Fibroblast of skin of right quadriceps (primary cell): Measurements from ENCODE around the gene TMEM229A.
"Not testable (repeated sequence)": the region's sequence is repeated elsewhere in the genome, so short reads cannot be mapped to it uniquely, and the experiment has no call there.

Source experiments
- DNase-seq: peaks from one replicate; pipeline ENCODE4 v3.0.0-alpha.2; 2013

The TMEM229A gene

DNA sequence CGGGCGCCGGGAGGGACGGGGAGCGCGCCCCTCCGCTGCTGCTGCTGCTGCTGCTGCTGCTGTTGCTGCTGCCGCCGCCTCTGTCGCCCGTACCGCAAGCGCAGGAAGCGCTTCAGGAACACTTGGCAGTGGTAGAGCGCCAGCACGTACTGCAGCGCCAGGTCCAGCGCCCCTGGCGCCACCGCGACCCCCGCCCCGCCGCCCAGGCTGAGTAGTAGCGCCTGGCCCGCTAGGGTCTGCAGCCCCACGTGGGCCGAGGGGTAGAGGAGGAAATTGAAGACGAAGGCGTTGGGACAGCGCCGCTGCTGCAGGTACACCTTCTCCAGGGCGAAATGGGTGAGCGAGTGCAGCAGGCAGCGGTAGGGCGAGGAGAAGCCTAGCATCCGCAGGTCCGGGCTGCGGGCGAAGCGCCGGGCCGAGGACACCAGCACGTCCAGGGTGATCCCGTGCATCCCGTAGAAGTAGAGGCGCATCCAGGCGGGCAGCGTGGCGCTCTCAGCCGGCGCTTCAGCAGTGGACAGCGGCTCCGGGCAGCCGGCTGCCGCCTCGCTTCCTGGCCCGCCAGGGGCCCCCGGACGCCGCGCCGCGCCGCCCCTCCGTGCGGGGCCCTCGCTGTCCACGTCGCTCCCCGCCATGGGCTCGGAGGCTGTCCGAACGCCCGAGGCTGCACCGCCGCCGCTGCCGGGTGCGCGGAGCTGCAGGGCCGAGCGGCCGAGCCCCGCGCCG lies at the start of gene TMEM229A:
Gene TMEM229A, minus strand, starts transcription at position 699 of the 726 bp plus-strand sequence. Its CDS starts 64 bp downstream, at position 635.
- peak; percentile 0 for DNase-seq

DNA sequence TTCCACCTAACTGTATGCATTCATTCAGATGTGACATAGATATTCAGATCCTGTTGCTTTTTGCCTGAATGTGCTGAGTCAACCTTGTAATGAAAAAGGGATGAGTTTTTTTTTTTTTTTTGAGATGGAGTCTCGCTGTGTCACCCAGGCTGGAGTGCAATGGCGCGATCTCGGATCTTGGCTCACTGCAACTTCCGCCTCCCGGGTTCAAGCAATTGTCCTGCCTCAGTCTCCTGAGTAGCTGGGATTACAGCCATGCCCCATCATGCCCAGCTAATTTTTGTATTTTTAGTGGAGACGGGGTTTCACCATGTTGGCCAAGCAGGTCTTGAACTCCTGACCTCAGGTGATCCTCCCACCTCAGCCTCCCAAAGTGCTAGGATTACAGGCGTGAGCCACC lies 49.4 kb upstream of the TMEM229A start:
- DNase-seq: not testable (repeated sequence)

- no peak for DNase-seq
These were observed 44.7 kb upstream of the TMEM229A start for GRCh38 chr7:124077546-124077945.

- no peak for DNase-seq
These were observed 44.0 kb upstream of the TMEM229A start for GRCh38 chr7:124076841-124077240.

DNA sequence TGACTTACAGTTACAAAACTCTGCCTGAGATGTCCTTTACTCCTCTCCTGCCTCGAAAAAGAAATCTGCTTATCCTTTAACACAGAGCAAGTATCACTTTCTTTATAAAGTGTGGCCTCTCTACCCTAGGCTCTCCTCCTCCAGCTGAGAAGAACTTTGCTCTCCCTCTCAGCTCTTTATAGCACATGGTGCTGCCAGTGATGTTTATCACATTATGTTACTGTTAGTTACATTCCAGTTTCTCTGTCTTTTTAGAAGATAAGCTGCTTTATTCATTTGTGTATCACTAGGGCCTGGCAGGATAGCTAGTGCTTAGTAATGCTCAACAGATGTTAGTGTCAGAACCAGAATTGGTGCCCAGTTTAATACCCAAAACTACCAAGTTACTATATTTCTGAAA lies 41.1 kb upstream of the TMEM229A start:
- no peak for DNase-seq

GRCh38 chr7:124073310-124073645 lies 40.4 kb upstream of the TMEM229A start:
- no peak for DNase-seq

- peak; percentile 20 for DNase-seq
These were observed 39.9 kb upstream of the TMEM229A start for GRCh38 chr7:124072603-124073309.

DNA sequence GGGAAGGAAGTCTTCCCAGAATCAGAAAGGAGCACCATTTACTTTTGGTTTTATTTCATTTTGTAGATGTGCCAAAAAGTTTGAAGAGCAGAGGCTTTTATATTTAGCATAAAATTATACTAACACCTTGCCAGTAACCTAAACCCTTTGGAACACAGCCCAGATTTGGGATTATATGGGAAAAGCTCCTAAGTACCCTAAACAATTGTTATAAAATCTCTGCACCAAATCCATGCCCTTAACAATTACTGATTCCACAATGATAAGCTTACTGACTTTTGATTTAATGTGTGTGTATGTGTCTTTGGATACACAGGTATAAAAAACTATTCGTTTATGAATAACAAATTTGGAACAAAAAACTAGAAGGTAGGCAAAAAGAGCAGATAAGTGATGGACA lies 39.0 kb upstream of the TMEM229A start:
- DNase-seq: no peak

DNA sequence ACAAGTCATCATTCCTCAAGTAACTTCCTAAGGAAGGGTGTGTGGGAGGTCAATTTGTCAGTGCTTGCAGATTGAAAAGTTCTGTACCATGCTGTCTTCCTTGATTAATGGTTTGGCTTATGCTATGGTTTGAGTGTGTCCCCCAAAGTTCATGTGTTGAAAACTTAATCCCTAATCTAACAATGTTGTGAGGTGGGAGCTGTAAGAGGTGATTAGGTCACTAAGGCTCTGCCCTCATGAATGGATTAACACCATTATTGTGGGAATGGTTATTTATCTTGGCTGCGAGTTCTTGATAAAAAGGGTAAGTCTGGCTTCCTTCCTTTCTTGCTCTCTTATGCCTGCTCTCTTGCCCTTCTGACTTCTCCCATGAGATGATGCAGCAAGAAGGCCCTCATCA lies 29.3 kb upstream of the TMEM229A start:
- DNase-seq: no peak

DNA sequence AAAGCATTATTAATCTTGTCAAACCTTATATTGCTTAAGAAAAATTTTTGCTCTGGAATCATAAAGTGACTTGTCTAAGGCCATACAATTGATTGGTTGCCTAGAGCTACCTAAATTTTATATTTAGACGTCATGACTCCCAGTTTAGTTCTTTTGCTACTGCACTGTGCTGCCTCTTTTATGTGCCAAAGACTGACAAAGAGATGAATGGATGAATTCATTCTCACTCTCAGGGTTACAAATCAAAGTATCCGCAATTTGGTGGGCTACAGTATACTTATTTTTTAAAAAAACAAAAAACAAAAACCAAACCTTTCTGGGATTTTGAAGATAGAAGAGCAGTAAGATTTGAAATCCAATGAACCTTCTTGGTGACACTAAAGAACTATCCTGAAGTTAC lies 27.7 kb upstream of the TMEM229A start:
- no peak for DNase-seq

- no peak for DNase-seq
These were observed 26.5 kb upstream of the TMEM229A start for GRCh38 chr7:124059375-124059774.

DNA sequence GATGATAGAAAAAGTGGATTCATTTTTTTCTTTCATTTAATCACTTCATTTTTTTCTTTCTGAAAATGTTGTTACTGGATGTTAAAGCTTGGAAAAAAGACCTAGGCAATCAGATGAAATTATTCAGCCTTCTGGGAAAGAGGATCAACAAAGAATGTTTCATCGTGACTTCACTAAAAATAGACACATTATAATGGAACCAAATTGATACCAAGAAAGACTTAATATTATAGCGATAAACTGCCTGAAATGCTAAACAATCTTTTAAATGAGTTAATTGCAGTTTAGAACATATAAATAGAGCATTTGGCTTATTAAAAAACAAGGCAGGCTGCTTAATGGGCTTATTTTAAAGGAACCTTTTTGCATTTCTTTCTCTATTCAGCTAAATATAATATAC lies 25.6 kb upstream of the TMEM229A start:
- no peak for DNase-seq

DNA sequence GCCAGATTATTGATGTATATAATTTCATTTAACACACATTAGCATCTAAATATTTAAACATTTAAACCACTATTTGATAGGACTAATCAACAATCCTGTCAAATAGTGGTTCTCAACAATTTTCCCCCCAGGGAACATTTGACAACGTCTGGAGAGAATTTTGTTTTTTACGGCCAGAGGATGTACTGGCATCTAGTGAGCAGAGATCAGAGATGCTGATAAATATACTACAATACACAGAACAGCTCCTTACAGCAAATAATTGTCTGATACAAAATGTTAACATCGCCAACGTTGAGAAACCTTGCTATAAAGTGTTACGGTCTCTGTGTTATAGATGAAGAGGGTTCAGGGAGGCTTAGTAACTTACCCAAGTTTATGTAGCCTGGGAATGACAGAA lies 25.0 kb upstream of the TMEM229A start:
- DNase-seq: no peak

DNA sequence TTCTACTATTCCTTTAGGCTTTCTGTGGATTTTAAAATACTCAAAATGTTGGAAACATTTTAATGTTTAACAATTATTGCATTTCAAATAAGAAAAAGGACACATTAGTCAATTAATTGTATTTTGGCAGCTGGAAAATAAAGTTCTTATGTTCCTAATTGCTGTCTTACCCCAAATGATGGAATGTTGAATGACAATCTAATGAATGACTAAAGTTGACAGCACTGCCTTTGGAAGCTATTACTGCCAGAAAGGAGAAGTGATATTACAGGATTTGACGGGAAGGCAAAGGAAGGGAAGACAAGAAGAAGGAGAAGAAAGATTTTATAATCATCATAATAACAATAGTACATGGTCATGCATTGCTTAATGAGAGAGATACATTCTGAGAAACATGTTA lies 23.4 kb upstream of the TMEM229A start:
- DNase-seq: no peak

DNA sequence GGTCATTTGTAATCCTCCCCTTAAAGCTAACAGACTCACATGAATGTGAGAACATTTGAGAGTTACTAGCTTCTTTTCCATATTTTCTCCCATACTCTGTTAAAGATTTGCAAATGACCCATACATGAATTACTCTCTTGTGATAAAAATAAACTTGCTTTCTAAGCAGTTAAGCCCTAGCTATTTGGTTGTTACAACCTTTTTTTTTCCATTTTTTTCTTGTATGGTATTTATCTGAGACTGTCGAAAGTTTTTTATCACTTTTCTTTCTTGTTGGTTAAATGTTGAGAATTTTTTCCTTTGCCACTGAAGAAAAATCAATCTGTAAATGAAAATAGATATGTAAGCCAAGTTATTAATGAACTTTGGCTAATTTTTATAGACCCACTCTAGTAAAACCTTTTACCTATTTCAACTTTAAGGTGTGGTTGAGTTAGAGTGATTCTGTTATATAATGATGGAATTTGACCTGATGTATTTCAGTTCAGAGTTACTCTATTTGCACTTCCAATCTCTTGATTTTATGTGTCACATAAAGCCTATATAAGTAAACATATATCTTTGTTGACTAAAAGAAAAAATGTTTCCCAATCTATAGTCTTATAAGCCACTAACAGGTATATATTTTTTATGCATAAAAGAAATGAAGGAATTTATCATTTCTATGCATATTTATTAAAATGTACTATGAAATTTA lies 19.0 kb upstream of the TMEM229A start:
- no peak for DNase-seq

DNA sequence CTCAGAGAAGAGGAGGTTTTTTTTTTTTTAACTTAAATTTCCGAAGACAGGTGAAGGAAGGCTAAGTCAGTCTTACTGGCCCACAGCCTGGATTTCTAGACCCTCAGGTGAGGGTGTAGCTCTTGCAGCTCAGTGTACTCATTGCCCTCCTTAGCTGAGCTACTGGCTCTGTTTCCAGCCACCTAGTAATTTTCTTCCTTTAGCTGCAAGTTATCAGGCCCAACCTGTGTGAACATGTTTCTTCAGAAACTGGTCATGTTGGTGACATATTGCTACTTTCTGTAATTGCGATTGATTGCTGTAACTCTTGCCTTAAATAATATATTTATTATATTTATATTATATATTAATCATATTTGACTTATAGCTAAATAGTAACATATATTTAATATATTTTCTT lies 10.0 kb upstream of the TMEM229A start:
- no peak for DNase-seq

DNA sequence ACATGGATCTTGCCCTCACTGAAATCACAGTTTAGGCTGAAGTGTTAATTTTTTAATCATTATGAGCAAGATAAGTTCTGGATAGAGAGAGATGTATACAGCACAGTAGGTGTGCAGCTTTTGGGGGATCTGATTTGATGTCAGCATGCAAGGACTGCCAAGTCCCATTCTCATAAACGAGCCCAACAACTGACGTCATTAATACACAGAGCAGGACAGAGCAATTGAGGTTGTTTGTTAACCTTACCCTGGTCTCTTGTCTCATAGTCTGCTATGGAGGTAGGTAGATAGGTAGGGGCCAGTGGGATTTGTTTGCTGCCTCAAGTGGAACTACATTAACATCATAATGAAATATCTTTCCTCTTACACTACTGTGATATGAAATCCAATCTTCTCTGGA lies 8.6 kb upstream of the TMEM229A start:
- no peak for DNase-seq

- DNase-seq: not testable (repeated sequence)
These were observed 5.0 kb upstream of the TMEM229A start for GRCh38 chr7:124037902-124038301.

DNA sequence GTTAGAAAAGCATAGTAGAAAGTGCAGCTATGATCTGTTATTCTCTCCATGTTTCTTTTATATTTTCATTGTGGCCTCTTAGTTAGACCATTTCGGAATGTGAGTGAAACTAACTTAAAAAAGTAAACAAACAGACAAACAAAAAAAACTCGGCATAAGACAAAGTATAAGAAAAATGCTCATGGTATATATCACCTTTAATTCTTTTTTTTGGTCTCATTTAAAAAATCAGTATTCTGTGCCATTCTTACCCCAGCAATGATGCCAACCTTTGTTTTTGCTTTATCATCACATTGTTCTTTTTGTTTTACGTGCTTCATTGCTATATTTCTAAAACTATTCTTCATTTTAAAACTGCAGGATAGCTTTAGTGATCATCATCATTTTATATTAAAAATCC lies 2.8 kb upstream of the TMEM229A start:
- no peak for DNase-seq

- no peak for DNase-seq
These were observed 1.9 kb upstream of the TMEM229A start for GRCh38 chr7:124034754-124035100.

- DNase-seq: no peak
These were observed 1.2 kb upstream of the TMEM229A start for GRCh38 chr7:124033807-124034753.

DNA sequence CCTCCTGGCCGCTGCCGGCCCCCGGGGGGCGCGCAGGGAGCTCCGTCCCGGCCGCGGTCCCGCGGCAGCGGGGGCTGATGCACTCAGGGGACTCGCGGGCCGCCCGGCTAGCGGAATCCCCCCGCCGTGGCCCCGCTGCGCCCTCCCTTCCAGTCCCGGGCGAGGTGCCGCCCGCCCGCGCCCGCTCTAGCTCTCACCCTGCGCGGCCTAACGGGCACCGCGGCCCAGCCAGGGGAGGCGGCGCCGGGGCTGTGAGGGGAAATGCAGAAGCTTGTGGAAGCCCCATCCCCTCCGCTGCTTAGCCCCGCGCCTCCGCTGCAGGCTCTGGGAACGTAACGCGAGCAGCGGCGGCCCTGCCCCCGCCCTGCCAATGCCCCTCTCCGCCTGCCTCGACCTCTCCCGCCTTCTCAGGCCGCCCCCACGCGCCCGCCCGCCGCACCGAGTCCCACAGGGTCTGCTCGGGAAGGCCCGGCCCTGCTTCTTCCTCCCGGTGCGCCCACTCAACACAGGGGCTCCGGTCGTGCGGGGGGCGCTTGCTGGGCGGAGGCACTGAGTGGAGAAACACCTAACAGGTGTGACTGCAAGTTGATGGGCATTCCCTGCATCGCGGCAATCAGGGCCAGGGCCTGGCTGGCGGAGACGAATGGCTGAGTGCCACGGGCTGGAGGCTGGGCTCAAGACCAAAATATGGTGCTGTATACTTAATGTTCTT lies 384 bp upstream of the TMEM229A start:
- no peak for DNase-seq
